A673 (cell line): Measurements from ENCODE around the gene SLC19A1.

Source experiments
- CTCF ChIP-seq: fragments of 300-800, 200-600 bp; sonication (generic); conservative IDR thresholded peaks from 2 replicates; pipeline ENCODE4 v1.5.1; 2017; ENCODE audit warnings: low read depth, mild to moderate bottlenecking, antibody characterized with exemption, low read length, moderate library complexity, mixed read lengths
- EZH2 ChIP-seq: fragments of 200-600 bp; sonication (generic); IDR thresholded peaks from 2 replicates; pipeline ENCODE4 v1.6.1; 2017; ENCODE audit warnings: borderline replicate concordance, low read depth, mild to moderate bottlenecking, mixed read lengths, antibody characterized with exemption, low read length; ENCODE audit not compliant: poor library complexity, severe bottlenecking

- TF ChIP-seq CTCF (no peak), EZH2 (no peak)
These were observed 14.1 kb downstream of the SLC19A1 start for GRCh38 chr21:45528028-45528705.
